ENCODE data around the gene CRYGN.

CRYGN gene

DNA sequence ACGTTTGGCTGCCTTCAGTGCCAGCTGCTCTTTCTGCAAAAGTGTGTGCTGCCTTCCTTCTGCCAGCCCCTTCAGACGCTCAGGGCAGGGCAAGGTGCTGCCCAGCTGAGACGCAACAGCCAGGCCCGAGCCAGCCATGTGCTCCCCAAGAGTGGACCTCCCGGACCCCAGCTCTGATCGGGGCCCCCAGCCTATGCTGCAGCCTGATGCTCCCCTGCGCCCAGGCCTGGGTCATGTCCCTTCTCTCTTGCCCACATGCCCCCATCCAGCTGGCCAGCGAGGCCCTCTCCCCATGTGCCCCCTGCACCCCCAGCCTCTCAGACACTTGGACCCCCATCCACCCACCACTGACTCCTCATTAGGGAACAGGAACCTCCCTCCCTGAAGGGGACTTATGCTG lies 47.9 kb downstream of the CRYGN start:
- DNase-seq (ENCODE audit: low read depth in 2 of 2) = no peak

DNA sequence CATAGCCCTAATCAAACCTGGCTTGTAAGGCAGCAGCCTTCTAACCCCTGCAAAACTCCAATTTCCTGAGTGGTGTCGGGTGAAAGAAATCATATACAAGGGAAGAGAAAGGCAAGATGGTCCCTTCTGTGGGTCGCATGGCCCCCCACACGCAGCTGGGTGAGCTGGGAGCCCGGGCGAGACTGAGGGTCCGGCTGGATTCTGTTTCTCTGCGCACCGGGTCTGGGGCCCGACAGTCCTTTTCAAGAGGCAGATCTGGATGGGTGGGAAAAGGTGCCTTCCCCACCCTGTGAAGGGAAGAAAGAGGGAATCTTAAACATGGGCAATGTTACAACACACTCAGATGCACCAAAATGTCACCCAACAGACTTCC lies 48.6 kb downstream of the CRYGN start:
- DNase-seq (ENCODE audit: low read depth in 2 of 2) = no peak

DNA sequence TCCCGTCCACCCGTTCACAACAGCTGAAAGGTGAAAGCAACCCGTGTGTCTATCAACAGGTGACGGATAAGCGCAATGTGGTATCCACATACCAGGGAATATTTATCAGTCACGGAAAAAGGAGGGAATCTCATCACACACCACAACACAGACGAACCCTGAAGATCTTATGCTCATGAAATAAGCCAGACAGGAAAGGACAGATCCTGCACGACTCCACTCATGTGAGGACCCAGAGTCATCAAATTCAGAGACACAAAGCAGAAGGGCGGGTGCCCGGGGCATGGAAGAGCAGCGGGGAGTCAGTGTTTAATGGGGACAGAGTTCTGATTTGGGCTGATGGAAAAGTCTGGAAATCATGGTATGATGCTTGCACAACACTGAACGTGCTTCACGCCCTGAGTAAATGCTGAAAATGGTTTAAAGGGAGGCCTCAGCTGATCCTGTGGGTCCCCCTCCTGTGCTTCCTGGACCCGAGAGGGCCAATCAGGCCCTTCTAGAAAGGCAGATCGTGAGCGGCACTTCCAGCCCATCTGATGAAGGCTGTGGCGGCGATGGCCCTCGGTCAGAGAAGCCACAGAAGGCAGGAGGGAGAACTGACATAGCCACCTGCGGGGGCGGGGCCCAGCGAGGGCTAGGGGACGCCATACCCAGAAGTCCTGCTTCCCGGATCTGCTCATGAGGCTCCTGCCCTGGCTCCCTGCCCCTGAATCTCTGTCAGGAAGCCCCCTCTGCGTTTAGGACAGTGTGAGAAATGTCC lies 49.2 kb downstream of the CRYGN start:
- no peak for DNase-seq (ENCODE audit: low read depth in 2 of 2)

DNA sequence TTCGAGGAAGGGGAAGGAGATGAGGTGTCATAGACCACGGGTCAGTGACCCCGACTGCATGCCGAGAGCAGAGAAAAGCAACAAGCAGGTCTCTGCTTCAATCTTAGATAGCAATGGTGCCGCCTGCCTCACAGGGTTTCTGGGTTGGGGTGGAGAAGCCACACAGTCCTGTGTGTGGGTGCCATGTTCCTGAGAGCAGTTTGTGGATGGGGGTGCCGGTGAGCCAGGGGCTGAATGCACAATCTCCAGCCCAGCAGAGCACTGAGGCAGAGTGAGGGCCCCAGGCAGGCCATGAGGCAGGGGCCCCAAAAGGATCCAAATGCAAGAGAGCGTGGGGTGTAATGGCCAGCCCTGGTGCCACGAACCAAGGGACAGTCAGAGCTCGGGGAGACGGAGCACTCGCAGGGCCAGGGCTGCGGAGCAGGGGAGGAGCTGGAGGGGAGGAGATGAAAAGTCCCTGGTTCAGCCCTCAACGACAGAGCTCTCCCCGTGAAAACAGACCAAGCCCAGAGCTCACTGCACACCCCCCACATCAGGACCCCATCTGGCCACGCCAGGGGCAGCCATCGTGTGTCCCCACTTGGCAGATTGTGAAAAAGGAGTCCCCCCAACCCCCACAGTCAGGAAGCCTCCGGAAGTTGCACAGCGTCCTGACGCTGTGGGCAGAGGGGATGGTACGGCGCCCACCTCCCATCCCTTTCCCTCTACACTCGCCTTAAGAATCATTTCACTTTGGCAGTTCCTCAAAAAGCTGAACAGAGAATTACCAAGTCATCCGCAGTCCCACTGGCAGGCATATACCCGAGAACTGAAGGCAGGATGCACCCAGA lies 50.0 kb downstream of the CRYGN start:
- DNase-seq (ENCODE audit: low read depth in 2 of 2) = no peak

DNA sequence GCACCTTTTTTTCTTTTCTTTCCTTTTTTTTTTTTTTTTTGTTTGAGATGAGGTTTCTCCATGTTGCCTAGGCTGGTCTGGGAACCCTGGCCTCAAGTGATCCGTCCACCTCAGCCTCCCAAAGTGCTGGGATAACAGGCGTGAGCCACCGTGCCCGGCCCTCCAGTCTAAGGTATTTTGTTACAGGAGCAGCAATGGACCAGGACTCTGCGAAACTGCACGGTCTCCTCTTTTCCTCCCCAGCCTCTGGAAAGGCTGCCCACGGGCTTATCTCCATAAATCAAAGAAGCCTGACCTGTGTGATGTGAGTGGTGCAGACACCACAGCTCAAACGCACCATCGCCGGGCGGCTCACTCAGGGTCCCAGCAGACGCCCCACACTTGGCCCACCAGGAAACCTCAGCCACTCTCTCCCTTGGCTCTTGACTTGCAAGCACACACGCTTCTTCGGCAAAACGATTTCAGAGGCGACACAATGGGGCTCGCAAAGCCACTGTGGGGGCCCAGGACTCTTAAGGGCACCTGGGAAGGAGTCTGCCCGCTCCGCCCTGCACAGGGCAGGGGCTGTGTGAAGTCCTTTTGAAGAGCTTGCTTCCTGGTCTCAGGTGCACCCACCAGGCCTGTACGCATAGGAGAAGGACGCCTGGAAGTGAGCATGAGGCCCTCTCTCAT lies 50.7 kb downstream of the CRYGN start:
- no peak for DNase-seq (ENCODE audit: low read depth in 2 of 2)

DNA sequence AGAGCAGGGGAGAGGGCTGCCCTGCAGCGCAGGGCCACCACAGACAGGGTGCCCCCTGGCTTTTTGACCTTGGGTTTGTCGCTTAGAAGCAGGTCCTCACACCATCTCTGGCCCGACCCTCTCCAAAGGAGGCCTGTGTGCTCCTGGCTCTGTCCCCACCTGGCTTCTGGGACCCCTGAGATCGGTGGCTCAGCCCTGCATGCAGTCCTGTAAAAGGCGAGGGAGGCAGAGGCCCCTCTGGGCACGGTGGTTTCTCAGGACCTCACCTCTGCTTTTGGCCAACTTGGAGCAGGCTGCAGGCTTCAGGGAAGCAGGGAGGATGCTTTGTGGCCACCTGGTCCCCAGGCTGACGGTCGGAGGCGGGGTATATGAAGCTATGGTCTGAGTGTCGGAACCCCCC lies 51.5 kb downstream of the CRYGN start:
- no peak for DNase-seq (ENCODE audit: low read depth in 2 of 2)

DNA sequence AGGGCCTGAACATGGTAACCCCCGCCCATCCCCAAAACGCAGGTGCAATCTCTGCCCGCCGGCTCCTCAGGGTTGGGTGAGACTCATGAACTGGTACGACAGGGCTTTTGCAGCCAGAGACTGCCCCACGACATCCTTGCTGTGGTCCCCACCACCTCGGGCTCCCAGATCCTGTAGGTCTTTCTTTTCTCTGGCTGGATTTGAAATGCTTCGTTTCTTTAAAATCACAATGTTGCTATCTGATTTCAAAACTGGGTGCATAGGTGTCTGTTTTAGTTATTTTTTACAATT lies 52.0 kb downstream of the CRYGN start:
- no peak for DNase-seq (ENCODE audit: low read depth in 2 of 2)

DNA sequence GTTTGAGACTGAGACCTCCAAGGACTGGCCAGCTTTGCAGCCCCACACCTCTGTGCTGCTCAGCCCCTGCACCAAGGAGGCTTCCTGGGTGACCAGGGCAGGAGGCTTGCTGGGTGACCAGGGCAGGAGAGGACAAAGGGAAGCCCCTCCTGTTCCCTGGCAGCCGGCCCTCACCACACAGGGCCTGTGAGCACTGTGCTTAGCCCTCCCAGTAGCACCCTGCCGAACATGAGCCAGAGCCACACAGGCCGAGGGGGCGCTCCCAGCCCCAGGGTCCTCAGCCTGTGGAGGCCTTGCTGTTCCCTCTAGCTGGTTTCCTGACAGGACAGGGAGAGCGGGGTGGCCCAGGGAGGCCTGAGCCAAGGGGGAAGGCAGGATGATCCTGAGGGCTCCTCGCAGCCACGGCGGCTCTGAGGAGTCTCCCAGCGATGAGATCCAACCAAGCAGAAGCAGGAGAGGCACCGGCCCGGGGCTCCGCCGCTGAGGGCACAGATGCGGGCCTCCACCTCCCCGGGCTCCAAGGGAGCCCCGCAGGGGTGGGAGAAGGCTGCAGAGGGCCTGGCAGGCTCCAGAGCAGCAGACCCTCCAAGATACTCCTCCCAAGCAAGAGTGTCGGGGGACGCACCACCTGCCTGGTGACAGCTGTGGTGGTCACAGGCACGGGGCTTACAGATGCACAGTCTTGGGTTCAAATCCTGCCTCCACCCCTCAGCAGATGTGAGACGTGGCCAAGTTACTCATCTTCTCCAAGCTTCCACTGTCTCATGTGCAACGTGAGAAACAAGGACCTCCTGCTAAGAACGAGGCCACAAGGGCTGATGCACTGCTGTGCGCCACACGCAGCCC lies 52.6 kb downstream of the CRYGN start:
- DNase-seq (ENCODE audit: low read depth in 2 of 2) = no peak

DNA sequence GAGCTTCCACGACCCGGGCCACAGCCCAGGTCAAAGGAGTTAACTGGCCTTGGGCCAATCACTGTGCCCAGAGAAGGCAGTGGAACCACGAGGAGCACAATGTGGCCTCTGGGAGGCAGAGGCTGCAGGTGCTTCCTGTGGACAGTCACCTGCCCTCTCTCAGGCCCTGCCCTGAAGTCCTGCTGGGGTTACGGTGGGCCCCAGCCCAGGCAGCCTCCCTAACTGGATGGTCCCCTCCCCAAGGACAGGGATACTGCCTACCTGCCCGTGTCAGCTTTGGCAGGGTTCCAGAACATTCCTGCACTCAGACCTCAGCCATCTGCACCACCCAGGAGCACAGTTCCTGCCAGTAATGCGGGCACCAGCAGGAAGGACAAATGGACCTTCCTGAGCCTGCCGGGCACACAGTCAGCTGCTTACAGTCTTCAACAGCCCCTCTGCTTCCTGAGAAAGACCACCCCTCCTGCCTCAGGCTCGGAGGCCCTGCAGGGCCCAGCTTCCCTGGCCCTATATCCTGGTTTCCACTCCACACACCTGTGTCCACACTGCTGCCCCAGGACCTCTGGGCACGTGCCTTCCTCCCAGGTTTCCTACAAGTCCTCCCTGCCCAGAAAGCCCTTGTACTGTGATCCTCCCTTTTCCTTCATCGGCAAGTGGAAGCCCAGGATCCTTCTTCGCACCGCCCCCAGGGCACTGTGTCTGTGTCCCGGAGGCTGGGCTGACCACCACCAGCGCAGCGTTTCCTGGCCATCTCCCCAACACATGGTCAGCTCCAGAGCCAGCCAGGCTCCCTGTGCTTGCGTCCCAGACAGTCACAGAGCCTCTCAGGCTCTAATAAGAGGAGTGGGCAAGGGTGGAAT lies 53.4 kb downstream of the CRYGN start:
- DNase-seq (ENCODE audit: low read depth in 2 of 2) = no peak

DNA sequence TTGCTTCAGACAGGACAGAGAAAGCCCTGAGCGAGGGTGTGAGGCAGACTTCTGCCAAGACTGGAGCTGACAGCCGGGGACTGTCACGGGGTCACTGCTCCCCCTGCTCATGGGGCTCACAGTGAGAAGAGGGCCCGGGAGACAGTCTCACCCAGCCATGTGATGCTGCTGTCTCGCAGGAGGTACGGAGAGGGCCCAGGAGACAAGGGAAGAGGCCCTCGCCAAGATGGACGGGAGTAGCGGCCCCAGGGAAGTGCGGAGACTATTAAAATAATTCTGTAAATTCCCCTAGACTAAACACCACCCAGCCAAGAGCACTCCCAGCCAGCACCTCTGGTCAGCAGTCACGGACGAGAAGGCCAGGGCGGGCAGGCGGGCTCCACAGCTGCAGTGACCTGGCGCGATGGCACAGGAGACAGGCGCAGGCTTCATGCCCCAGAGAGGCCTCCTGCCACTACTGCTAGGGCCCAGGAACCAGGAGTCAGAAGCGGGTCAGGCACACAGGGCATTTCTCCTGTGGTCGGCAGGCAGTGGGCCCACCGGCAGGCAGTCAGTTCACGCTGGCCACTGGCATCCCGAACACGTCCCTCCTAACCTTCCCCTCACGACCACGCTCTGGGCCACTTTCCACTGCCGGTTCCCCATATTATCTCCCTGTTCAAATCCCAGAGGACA lies 54.2 kb downstream of the CRYGN start:
- no peak for DNase-seq (ENCODE audit: low read depth in 2 of 2)

DNA sequence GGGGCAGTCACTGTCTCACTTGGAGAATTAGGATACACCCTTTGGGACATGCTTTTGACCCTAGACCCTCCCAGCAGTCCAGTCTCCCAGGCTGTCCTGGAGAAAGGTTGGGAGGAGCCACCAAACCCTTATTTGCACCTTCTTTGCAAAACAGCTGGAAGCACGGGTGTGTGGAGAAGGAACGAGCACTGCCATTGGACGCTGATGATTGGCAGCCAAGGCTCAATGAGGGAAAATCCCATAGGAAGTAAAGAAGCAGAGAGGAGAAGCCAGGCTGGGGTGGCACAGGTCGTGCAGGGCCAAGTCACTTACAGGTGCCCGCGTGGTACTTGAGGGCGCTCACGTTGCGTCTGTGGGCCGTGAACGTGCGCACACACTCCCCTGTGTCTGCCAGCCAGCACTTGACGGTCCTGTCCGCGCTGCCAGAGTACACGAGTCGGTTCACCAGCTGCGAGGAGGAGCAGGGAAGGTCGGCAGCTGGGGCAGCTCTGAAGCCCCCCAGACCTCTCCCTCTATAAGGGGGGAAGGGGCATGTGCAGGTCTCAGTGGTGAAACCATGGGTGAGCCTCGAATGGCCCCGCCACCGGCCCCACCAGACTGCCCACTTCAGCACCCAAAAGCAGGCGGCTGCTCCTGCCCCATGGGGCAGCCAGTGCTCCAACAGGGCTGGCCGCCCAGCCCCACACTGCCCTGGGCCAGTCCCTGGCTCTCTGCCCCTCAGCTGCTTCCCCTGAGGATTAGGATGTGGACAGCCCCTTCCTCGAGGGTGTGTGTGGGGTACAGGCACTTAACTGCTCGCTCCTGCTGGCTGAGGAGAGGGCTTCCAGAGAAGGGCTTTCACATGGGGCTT lies 54.9 kb downstream of the CRYGN start:
- DNase-seq (ENCODE audit: low read depth in 2 of 2) = no peak

DNA sequence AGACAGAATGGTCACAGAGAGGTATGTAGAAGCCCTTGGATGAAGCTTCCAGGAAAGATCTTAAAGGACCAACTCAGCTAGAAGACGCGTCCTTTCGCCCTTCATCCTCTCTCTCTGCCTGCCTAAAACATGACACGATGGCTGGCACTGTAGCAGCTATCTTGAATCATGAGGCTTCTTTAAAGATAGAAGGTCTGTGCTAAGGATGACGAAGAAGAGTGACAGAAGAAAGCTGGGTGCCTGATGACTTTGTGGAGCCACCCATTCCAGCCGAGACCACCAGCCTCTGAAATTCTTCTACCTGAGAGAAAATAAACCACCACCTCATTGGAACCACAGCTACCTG lies 55.6 kb downstream of the CRYGN start:
- no peak for DNase-seq (ENCODE audit: low read depth in 2 of 2)

DNA sequence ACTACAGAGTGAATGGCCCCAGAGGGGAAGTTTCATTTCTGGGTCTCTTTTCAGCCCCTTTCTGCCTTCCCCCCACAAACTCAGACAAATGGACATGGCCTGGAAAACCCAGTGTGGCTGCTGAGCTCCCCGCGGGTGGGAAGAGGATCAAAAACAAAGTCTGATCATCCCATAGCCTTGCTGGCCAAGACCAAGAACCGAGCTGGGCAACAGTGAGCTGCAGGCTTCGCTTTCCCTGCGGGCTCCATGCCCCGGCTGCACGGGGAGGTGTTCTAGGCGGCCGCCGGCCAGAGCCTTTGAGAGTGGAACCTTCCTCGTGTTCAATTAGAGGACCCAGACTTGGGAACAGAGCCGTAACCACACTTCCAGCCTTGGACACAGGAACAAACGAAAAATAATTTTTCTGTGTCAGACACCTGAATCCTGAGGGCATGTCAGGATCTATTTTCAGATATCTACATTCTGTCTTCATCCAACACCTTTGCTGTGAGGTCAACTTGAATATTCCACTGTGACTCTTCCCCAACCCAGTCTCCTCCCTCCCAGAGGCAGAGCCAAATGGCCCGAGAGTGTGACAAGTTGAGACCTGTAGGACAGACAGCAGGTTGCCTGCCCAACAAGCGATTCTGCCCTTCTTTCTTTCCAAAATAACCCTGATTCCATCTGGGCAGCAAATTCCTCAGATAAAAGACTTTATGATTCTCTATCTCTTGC lies 56.1 kb downstream of the CRYGN start:
- DNase-seq (ENCODE audit: low read depth in 2 of 2) = no peak

DNA sequence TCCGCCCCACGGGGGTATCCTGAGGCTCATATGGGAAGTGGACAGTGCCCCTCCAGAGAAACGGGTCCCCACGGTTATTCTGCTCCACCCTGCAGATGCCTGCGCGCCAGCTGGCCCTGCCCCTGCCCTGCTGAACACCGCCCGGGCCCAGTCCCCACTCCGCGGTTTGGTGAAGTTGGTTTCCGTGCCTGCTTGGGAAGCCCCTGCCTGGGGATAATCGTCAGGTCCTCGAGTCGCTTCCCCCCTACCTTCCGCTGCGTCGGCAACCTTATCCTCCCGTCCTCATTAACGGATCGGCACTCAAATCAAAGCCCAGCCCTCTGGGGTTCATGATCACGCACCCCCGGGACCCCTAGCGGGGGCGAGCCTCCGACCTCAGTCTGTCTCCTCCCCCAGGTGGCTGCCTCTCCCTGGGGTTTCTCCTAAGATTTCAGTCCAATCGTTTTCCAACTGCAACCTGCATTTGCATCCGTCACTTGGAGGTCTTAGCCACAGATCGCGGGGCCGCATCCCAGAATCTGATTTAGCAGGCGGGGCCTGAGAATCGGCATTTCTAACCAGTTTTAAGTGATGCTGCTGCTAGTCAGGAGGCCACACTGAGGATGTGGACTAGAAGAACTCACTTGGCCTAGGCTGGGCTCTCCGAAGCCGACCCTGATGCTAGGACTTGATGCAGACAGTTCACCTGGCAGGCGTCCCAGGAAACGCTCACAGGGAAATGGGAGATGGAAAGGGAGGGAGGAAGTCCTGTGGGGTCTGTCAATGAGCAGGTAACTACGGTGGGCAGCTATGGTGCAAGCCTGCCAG lies 57.7 kb downstream of the CRYGN start:
- no peak for DNase-seq (ENCODE audit: low read depth in 2 of 2)

DNA sequence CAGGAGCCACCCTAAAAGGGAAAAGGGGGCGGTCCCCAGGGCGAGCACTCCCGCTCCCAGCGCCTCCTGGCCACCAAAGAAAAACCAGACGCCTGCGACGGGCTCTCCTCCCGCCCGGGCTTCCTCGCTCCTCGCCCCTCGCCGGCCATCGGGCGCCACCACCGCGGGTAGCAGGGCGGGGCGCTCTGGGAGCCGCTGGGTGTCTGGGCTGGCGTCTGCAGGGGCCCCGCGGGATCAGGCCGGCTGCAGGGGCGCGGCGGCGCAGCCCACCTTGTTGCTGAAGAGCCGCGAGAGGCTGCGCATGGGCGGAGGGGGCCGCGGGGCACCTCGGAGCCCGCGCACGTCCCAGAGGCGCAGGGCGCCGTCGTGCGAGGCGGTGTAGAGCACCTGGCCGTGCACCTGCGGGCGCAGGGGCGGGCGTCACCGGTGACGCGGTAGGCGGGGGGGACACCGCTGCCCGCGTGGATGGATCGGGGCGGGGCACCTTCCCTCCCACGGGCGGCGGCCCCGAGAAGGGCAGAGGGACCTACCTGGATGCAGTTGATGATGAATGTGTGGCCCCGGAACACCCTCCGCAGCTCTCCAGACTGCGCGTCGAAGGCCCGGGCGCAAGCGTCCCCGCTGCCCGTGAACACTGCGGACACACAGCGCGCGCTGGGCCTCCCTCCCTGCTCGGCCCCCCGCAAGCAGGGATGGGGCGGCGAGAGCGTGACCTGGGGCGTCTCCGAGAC lies 58.4 kb downstream of the CRYGN start:
- no peak for DNase-seq (ENCODE audit: low read depth in 2 of 2)

DNA sequence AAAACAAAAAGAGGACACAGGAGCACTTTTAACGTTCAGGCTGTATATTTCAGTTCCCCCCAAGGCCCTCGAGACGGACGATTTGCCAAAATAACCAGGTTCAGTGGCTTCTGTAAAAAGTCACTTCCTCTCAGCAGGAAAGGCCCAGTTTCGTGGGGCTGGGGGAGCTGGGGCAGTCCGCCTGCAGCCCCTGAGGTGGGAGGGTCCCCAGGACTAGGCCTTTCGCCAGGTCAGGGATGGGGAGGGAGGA lies 58.9 kb downstream of the CRYGN start:
- DNase-seq (ENCODE audit: low read depth in 2 of 2) = no peak

DNA sequence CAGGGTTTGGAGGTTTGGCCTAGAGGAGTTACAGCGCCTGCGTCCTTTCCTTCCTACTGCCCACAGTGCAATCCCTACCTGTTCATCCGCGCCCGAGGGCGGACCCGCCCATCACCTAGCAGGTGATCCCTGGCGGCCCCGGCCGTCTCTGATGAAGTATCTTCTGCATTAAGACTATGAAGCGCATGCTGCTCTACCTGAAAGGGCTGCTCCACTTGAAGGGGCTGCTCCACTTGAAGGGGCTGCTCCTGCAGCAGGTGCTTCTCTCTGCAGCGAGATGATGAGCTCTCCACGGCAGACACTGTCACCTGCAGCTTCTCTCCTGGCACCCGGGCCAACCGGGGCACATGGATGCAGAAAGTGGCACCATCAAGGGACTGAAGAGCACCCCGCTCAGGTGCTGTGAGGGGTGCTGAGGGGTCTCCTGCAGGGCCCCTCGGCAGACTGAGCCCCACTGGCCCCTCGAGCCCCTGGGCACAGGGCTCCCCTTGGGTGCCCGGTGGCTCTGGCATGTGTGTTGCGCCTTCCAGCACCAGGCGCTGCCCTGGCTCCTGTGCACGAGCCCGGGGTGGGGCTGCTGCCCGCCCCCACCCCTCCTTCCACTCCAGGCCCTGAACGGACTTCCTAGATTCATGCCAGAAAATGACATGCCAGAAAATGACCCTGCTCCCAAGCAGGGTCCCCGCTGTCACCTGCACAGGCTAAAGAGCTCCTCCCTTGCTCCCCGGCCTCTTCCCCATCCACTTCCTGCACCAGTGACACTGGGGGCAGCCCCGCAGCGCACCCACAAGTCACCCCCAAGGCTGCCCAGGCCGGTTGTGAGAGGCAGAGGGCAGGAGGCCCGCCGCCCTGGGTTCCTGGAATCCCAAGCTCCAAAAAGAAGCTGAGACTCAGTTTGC lies 59.5 kb downstream of the CRYGN start:
- DNase-seq (ENCODE audit: low read depth in 2 of 2) = no peak
